KMS-11 (cell line): ENCODE results near the gene LRCOL1.

Source experiments
- H2AFZ ChIP-seq: fragments of 200-600 bp; sonication (generic); 2 replicates; pipeline ENCODE4 v1.6.1; 2016; ENCODE audit warnings: antibody characterized with exemption, mixed run types, low read depth
- H3K27ac ChIP-seq: fragments of 200-600 bp; sonication (generic); 2 replicates; pipeline ENCODE4 v1.6.1; 2016; ENCODE audit warnings: mild to moderate bottlenecking, mixed run types
- H3K27me3 ChIP-seq: fragments of 200-600 bp; sonication (generic); 2 replicates; pipeline ENCODE4 v1.6.1; 2017; ENCODE audit warnings: mild to moderate bottlenecking, low read depth, mixed run types, moderate library complexity; ENCODE audit not compliant: insufficient read depth
- H3K36me3 ChIP-seq: fragments of 200-600 bp; sonication (generic); 2 replicates; pipeline ENCODE4 v1.6.1; 2017; ENCODE audit warnings: mild to moderate bottlenecking, mixed run types; ENCODE audit not compliant: insufficient read depth
- H3K4me1 ChIP-seq: fragments of 200-600 bp; sonication (generic); 2 replicates; pipeline ENCODE4 v1.6.1; 2016; ENCODE audit warnings: mild to moderate bottlenecking, low read depth, mixed run types; ENCODE audit not compliant: poor library complexity, severe bottlenecking
- H3K4me2 ChIP-seq: fragments of 200-600 bp; sonication (generic); 2 replicates; pipeline ENCODE4 v1.7.0; 2016; ENCODE audit warnings: mild to moderate bottlenecking, mixed run types
- H3K4me3 ChIP-seq: fragments of 200-600 bp; sonication (generic); IDR thresholded peaks from 2 replicates; pipeline ENCODE4 v1.6.1; 2017; ENCODE audit warnings: low read depth, low read length, mixed read lengths; ENCODE audit not compliant: insufficient read depth
- H3K79me2 ChIP-seq: fragments of 200-600 bp; sonication (generic); 2 replicates; pipeline ENCODE4 v1.6.1; 2016; ENCODE audit warnings: low read depth, mixed run types; ENCODE audit not compliant: insufficient read depth
- H3K9ac ChIP-seq: fragments of 200-600 bp; sonication (generic); 2 replicates; pipeline ENCODE4 v1.6.1; 2016; ENCODE audit warnings: mild to moderate bottlenecking, mixed run types
- H4K20me1 ChIP-seq: fragments of 200-600 bp; sonication (generic); 2 replicates; pipeline ENCODE4 v1.6.1; 2016; ENCODE audit warnings: mild to moderate bottlenecking, mixed run types; ENCODE audit not compliant: insufficient read depth
- TF ChIP-seq, protein P1 (sequence below): fragments of 200-600 bp; sonication (generic); conservative IDR thresholded peaks from 2 replicates; pipeline ENCODE4 v1.6.1; 2017; ENCODE audit warnings: low read depth, mild to moderate bottlenecking, antibody characterized with exemption, low read length, moderate library complexity, mixed read lengths

LRCOL1 gene

GRCh38 chr12:132596016-132596415 lies 14.4 kb downstream of the LRCOL1 start:
- H3K27me3 ChIP-seq = peaks cover 4% of the 10 kb centered on the region; the same call in 1 of the 2 replicates
- no peaks in the 10 kb centered on the region for H3K79me2 ChIP-seq
- H3K9ac ChIP-seq = no peak overlapping the region
- H3K27ac ChIP-seq = no peak overlapping the region
- no peak overlapping the region for H3K4me3 ChIP-seq
- H3K4me1 ChIP-seq = no peaks in the 10 kb centered on the region
- TF ChIP-seq, protein P1, sequence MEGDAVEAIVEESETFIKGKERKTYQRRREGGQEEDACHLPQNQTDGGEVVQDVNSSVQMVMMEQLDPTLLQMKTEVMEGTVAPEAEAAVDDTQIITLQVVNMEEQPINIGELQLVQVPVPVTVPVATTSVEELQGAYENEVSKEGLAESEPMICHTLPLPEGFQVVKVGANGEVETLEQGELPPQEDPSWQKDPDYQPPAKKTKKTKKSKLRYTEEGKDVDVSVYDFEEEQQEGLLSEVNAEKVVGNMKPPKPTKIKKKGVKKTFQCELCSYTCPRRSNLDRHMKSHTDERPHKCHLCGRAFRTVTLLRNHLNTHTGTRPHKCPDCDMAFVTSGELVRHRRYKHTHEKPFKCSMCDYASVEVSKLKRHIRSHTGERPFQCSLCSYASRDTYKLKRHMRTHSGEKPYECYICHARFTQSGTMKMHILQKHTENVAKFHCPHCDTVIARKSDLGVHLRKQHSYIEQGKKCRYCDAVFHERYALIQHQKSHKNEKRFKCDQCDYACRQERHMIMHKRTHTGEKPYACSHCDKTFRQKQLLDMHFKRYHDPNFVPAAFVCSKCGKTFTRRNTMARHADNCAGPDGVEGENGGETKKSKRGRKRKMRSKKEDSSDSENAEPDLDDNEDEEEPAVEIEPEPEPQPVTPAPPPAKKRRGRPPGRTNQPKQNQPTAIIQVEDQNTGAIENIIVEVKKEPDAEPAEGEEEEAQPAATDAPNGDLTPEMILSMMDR = no peak
- no peaks in the 10 kb centered on the region for H4K20me1 ChIP-seq
- no peak overlapping the region for H2AFZ ChIP-seq
- H3K4me2 ChIP-seq = no peak overlapping the region
- no peaks in the 10 kb centered on the region for H3K36me3 ChIP-seq

- no peak overlapping the region for H3K4me2 ChIP-seq
- H3K9ac ChIP-seq = no peak overlapping the region
- no peak overlapping the region for H2AFZ ChIP-seq
- H3K27me3 ChIP-seq = peaks cover 4% of the 10 kb centered on the region; the same call in 1 of the 2 replicates
- no peaks in the 10 kb centered on the region for H3K36me3 ChIP-seq
- TF ChIP-seq, protein P1 = no peak
- no peak overlapping the region for H3K4me3 ChIP-seq
- H3K79me2 ChIP-seq = no peaks in the 10 kb centered on the region
- no peak overlapping the region for H3K27ac ChIP-seq
- no peaks in the 10 kb centered on the region for H3K4me1 ChIP-seq
- no peaks in the 10 kb centered on the region for H4K20me1 ChIP-seq
These were observed 15.2 kb downstream of the LRCOL1 start for GRCh38 chr12:132595183-132595582.

GRCh38 chr12:132593938-132594358 lies 16.4 kb downstream of the LRCOL1 start:
- Histone ChIP-seq H2AFZ (no peak overlapping the region), H3K27me3 (peaks cover 4% of the 10 kb centered on the region; the same call in 1 of the 2 replicates), H3K4me1 (no peaks in the 10 kb centered on the region), H4K20me1 (no peaks in the 10 kb centered on the region), H3K4me3 (no peak overlapping the region), H3K79me2 (no peaks in the 10 kb centered on the region), H3K36me3 (no peaks in the 10 kb centered on the region), H3K9ac (no peak overlapping the region), H3K27ac (no peak overlapping the region), H3K4me2 (no peak overlapping the region)
- TF ChIP-seq, protein P1 = no peak

DNA sequence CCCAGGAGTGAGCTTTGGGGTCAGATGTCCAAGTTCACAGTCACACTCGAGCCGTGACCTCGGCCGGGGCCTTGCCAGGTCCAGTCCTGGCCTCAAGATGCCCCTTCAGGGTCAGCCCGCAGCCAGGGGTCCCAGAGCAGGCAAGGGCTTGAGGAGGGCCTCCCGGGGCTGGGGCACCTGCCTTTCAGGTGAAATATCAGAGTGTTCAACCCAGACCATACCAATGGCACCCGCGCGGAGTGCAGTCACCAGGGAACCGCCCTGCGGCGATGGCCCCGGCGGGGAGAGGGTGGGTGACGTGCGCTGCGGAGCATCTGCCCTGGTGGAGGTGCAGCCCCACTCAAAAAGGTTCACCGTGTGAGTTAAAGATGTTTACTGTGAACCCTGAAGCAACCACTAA lies 16.9 kb downstream of the LRCOL1 start:
- TF ChIP-seq, protein P1 = no peak
- H3K27me3 ChIP-seq = peaks cover 4% of the 10 kb centered on the region; the same call in 1 of the 2 replicates
- no peak overlapping the region for H3K4me2 ChIP-seq
- H3K4me1 ChIP-seq = no peaks in the 10 kb centered on the region
- no peak overlapping the region for H3K9ac ChIP-seq
- no peaks in the 10 kb centered on the region for H3K36me3 ChIP-seq
- no peak overlapping the region for H3K27ac ChIP-seq
- H2AFZ ChIP-seq = no peak overlapping the region
- no peak overlapping the region for H3K4me3 ChIP-seq
- no peaks in the 10 kb centered on the region for H3K79me2 ChIP-seq
- H4K20me1 ChIP-seq = no peaks in the 10 kb centered on the region
